Measurements from ENCODE around the gene GLTP.
"Not testable (repeated sequence)": the region's sequence is repeated elsewhere in the genome, so short reads cannot be mapped to it uniquely, and the experiment has no call there.

Gene GLTP

DNA sequence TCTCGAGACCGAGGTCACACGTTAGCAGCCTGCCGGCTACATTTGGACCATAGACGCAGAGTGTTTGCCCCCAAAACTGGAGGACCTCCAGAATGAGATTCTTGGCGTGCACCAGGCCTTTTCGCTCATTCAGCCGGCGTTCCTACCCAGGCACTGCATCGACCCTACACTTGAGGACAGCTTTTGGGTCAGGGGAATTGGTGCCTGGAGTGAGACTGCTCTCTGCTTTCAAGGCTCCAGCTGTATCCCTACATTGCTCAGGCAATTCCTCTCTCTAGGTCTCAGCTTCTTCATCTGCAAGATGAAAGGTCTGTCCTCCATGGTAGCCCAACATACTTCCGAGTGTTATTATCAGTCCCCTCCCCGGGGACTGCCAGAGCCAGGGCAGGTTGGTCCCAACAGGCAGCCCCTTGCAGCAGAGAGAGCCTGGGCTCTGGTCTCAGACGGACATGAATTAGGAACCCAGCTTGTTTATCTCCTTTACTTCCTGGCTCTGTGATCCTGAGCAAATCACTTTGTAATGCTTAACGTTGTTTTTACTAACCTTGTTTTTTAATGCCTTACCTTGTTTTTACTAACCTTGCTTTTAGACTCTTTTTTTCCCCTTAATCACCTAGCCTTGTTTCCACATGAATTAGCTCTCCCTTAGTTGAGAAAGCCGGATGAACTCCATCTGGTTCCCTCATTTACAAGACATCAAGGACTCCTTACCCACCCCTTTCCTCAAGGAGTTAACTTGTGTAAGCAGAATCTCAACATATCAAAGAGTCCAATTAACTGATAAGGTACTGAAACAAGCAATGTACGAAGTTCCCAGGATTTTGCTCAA, 20.6 kb upstream of the GLTP start:
- DNase-seq: no peak

DNA sequence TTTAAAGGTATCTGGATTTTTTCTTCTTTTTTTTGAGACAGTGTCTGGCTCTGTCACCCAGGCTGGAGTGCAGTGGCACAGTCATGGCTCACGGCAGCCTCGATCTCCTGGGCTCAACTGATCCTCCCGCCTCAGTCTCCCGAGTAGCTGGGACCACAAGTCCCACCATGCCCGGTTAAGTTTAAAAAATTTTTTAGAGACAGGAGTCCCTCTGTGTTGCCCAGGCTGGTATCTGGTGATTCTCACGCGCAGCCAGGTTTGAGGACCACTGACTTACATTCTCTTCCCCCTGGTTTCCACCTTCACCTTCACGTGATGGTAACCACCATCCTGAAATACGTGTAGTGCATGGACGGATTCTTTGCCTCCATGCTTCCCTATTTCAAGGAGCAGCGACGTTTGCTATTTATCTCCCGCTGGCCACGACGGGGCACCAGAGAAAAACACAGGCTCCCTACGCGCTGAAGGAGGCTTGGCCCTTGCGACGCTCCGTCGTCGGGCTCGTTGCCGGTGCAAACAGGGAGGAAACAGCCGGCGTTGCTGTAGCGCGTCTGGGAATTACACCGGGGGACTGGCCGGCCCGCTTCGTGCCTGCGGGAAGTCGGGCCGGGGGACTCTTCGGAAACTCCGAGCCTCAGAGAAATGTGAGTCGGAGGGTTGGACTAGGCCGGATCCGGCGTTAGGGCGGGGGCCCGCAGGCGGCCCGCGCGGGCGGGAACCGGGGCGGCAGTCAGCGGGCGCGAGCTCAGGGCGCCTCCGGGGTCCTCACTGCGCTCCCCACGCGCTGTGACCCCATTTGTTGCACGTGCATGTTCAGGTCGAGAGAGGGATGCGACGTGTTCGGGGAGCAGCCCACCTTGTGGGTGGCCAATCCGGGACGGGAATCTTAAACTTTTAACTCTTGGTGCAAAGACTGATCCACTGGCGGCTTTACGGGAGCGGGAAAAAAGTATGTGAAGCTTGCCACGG, 19.7 kb upstream of the GLTP start, which contains the start of gene TCHP:
TSS of gene TCHP (plus strand) at position 492 of the 969 bp plus-strand sequence. CDS start 2,753 bp downstream, outside the sequence.
- peak; percentile 88 for DNase-seq

GRCh38 chr12:109899345-109899744, 19.0 kb upstream of the GLTP start:
- not testable (repeated sequence) for DNase-seq

DNA sequence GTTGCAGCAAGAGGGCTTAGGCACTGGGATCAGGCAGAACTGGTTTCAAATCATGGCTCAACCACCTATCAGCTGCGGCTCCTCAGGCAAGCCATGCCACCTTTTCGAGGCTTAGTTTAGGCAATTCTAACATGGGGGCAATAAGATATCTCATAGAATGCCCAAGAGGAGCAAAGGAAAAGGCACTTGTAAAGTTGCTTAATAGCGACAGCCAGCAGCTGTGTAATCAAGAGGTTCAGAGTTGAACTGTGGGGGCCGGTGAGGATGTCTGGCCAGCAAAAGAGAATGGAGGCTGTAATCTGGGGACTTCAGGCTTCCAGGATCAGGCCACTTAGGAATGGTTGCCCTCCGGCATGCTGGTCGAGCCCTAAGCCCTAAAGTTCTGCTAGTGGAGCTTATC, 16.7 kb upstream of the GLTP start:
- no peak for DNase-seq

GRCh38 chr12:109896188-109896587, 15.8 kb upstream of the GLTP start:
- DNase-seq: no peak

DNA sequence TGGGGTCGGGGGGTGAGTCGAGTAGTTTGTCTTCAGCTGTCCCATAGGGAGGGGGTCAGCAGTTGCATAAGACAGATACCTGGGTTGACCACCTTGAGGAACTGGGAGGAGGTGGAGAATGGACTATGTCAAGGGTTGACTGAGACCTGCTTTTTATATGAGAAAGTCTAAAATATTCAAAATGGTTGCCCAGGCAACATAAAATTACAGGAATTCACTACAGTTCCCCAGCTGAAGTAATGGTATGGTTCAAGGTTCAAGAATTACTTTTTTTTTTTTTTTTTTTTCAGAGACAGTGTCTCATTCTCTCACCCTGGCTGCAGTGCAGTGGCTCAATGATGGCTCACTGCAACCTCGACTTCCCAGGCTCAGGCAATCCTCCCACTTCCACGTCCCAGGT, 14.6 kb upstream of the GLTP start:
- DNase-seq: no peak

- no peak for DNase-seq
Measured at GRCh38 chr12:109893261-109893995, 13.1 kb upstream of the GLTP start.

- no peak for DNase-seq
Measured at GRCh38 chr12:109892748-109893147, 12.4 kb upstream of the GLTP start.

- no peak for DNase-seq
Measured at GRCh38 chr12:109892165-109892715, 11.9 kb upstream of the GLTP start.

- DNase-seq: not testable (repeated sequence)
Measured at GRCh38 chr12:109891731-109892130, 11.4 kb upstream of the GLTP start.

DNA sequence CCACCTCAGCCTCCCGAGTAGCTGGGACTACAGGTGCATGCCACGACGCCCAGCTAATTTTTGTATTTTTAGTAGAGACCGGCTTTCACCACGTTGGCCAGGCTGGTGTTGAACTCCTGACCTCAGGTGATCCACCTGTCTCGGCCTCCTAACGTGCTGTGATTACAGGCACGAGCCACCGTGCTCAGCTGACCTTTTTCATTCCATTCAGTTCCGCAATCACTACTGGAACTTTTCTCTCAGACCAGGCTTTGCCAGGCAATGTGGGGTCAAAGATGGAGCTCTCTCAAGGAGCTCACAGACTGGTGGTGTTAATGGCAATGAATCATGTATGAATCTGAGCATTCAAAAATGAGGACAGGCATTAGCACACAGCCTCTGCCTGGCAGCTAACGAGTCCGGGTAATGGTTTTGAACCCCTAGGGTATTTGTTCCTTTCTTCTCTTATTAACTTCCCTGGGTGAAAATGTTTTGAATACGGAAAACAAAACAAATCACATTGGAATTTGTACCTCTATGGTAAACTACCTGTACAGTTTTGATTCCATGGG, 10.4 kb upstream of the GLTP start:
- DNase-seq: no peak

GRCh38 chr12:109888179-109889020, 8.1 kb upstream of the GLTP start:
- DNase-seq: peak; percentile 96

DNA sequence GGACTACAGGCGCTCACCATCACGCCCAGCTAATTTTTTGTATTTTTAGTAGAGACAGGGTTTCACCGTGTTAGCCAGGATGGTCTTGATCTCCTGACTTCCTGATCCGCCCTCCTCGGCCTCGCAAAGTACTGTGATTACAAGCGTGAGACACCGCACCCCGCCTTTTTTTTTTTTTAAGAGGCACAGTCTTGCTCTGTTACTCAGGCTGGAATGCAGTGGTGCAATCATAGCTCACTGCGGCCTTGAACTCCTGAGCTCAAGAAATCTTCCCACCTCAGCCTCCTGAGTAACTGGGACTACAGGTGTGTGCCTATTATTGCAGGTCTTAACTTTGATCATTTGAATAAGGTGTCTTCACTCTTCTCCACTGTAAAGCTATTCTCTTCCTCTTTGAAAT, 5.3 kb upstream of the GLTP start:
- no peak for DNase-seq

GRCh38 chr12:109883461-109883860, 3.1 kb upstream of the GLTP start:
- no peak for DNase-seq

GRCh38 chr12:109881752-109882151, 1.4 kb upstream of the GLTP start:
- DNase-seq: no peak

GRCh38 chr12:109880938-109881337, 597 bp upstream of the GLTP start:
- no peak for DNase-seq

DNA sequence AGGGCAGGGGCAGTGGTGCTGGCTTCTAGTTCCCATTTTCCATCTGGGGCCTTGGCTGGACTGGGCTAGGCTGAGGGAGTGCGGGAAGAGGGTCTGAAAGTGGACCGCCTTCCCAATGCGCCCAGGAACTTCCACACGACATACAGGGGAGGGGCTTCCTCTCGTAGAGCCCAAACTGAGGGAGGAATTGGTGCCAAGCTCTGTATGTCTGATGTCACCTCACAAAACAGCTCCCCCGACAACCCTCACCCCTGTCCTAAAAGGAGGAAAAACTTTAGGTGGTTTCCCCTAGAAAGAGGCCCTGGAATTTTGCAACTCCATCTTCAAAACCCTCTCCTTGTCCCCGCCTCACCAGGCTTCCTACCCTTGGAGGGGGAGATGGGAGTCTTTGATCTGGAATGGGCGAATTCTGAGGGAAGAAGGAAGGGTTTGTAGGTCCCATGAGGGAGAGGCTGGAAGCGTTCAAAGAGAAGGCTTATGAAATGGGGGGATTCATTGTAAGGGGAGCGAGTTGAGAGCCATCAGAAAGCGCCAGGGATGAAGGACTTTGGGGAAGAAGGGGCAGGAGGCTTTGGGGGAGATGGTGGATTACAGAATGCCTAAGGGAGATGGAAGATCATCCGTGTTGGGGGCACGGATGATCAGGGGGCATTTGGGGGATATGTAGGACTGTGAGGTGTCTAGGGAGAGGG, 844 bp downstream of the GLTP start:
- no peak for DNase-seq

DNA sequence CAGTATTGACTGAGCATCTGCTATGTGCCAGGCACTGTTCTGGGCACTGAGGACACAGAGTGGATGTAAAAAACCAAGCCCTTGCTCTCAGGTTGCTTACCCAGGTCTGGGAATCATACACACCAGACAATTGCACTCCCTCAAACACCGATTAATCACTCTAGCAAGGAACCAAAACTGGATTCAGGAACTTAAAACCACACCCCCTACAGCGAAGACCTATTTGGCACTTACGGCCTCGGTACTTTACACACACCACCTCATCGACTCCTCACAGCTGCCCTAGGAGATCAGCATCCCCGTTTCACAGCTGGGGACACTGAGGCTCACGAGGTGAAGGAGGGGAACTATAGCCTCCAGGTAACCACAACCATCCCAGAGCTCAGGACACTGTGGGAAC, 1.6 kb downstream of the GLTP start:
- DNase-seq: no peak

- DNase-seq: no peak
Measured at GRCh38 chr12:109878247-109878625, 2.1 kb downstream of the GLTP start.

GRCh38 chr12:109877504-109878246, 2.7 kb downstream of the GLTP start:
- no peak for DNase-seq

Measured in fibroblast of skin of right quadriceps (primary cell).